Neural progenitor cell (in vitro differentiated cells): ENCODE measurements around the gene PCA3. TPM values are rescaled to one million over a fixed set of nuclear protein-coding genes. Genes with fewer than 3 reads are reported as not detected.

Experiments
- DNase-seq: peaks from one replicate; pipeline ENCODE4 v3.0.0-alpha.2; 2016; ENCODE audit warnings: low spot score
- H2AFZ ChIP-seq: fragments of 200-600 bp; sonication (generic); replicated peaks from 2 replicates; pipeline ENCODE4 v1.6.1; 2016; ENCODE audit warnings: antibody characterized with exemption
- H3F3A ChIP-seq: fragments of 200-600 bp; sonication (generic); 2 replicates; pipeline ENCODE4 v1.6.1; 2016; ENCODE audit warnings: antibody characterized with exemption, low read depth
- H3K27ac ChIP-seq: fragments of 200-600 bp; sonication (generic); 2 replicates; pipeline ENCODE4 v1.5.1; 2016; ENCODE audit warnings: mild to moderate bottlenecking
- H3K27me3 ChIP-seq: fragments of 200-600 bp; sonication (generic); 2 replicates; pipeline ENCODE4 v1.6.1; 2016; ENCODE audit warnings: mild to moderate bottlenecking, moderate library complexity
- H3K36me3 ChIP-seq: fragments of 200-600 bp; sonication (generic); 2 replicates; pipeline ENCODE4 v1.5.1; 2016
- H3K4me1 ChIP-seq: fragments of 200-600 bp; sonication (generic); 2 replicates; pipeline ENCODE4 v1.6.1; 2016; ENCODE audit warnings: mixed run types
- H3K4me2 ChIP-seq: fragments of 200-600 bp; sonication (generic); 2 replicates; pipeline ENCODE4 v1.6.1; 2016
- H3K4me3 ChIP-seq: fragments of 200-600 bp; sonication (generic); 2 replicates; pipeline ENCODE4 v1.5.1; 2016
- H3K79me2 ChIP-seq: fragments of 200-600 bp; sonication (generic); 2 replicates; pipeline ENCODE4 v1.6.1; 2016; ENCODE audit warnings: low read depth
- H3K9ac ChIP-seq: fragments of 200-600 bp; sonication (generic); 2 replicates; pipeline ENCODE4 v1.6.1; 2016
- H3K9me3 ChIP-seq: fragments of 200-600 bp; sonication (generic); 2 replicates; pipeline ENCODE4 v1.5.1; 2016; ENCODE audit warnings: low read depth
- H4K20me1 ChIP-seq: fragments of 200-600 bp; sonication (generic); 2 replicates; pipeline ENCODE4 v1.6.1; 2016; ENCODE audit warnings: low read depth
- H3K27ac Mint-ChIP-seq: 3 replicates; pipeline ENCODE4 v1.8.0; 2021; ENCODE audit warnings: mixed read lengths
- H3K27me3 Mint-ChIP-seq: 2 replicates; pipeline ENCODE4 v1.8.0; 2022; ENCODE audit warnings: low read depth, mild to moderate bottlenecking, inconsistent platforms, moderate library complexity, mixed read lengths; ENCODE audit not compliant: insufficient read depth
- H3K36me3 Mint-ChIP-seq: 3 replicates; pipeline ENCODE4 v1.8.0; 2021; ENCODE audit warnings: mixed read lengths
- H3K4me1 Mint-ChIP-seq: 3 replicates; pipeline ENCODE4 v1.8.0; 2021; ENCODE audit warnings: mixed read lengths
- H3K4me3 Mint-ChIP-seq: 3 replicates; pipeline ENCODE4 v1.8.0; 2021; ENCODE audit warnings: mild to moderate bottlenecking, moderate library complexity, mixed read lengths
- H3K9me3 Mint-ChIP-seq: 3 replicates; pipeline ENCODE4 v1.8.0; 2020; ENCODE audit warnings: mixed read lengths
- CTCF ChIP-seq: fragments of 200-600 bp; sonication (generic); IDR thresholded peaks from 2 replicates; pipeline ENCODE4 v1.5.1; 2017; ENCODE audit warnings: antibody characterized with exemption, mild to moderate bottlenecking
- EZH2 ChIP-seq: fragments of 200-600 bp; sonication (generic); IDR thresholded peaks from 2 replicates; pipeline ENCODE4 v1.6.1; 2017; ENCODE audit warnings: antibody characterized with exemption, mild to moderate bottlenecking, moderate library complexity
- EZH2phosphoT487 ChIP-seq: fragments of 200-600 bp; sonication (generic); IDR thresholded peaks from 2 replicates; pipeline ENCODE4 v1.6.1; 2017; ENCODE audit warnings: antibody characterized with exemption
- total RNA-seq: library from RNA; depleted of rRNA; stranded (reverse); fragments of >200 nt; gene quantifications from 2 replicates; pipeline ENCODE4 v1.2.3, GENCODE V29; 2015; ENCODE audit warnings: low replicate concordance

Gene PCA3
- total RNA-seq, 1 donor from 2014 or later, result 0.30 TPM

GRCh38 chr9:76717613-76718012 is 46.6 kb upstream of the PCA3 start:
- Histone ChIP-seq H3K9me3 (no peaks in the 10 kb centered on the region), H2AFZ (peak overlapping the region; percentile 72), H3F3A (no peaks in the 10 kb centered on the region), H3K27ac (no peak overlapping the region), H3K4me1 (no peaks in the 10 kb centered on the region), H3K27me3 (no peaks in the 10 kb centered on the region), H3K36me3 (no peaks in the 10 kb centered on the region), H3K79me2 (no peaks in the 10 kb centered on the region), H4K20me1 (no peaks in the 10 kb centered on the region), H3K4me3 (no peak overlapping the region), H3K4me2 (no peak overlapping the region), H3K9ac (no peak overlapping the region)
- H3K27me3 Mint-ChIP-seq, result peaks cover 2% of the 10 kb centered on the region
- H3K4me1 Mint-ChIP-seq, result peaks cover 12% of the 10 kb centered on the region
- no peak overlapping the region for H3K4me3 Mint-ChIP-seq
- H3K9me3 Mint-ChIP-seq, result no peaks in the 10 kb centered on the region
- H3K36me3 Mint-ChIP-seq, result no peaks in the 10 kb centered on the region
- TF ChIP-seq CTCF (no peak), EZH2phosphoT487 (no peak), EZH2 (no peak)
- DNase-seq, result no peak
- no peak overlapping the region for H3K27ac Mint-ChIP-seq

- no peaks in the 10 kb centered on the region for H3K27me3 ChIP-seq
- H3K4me1 ChIP-seq, result no peaks in the 10 kb centered on the region
- peaks cover 12% of the 10 kb centered on the region for H3K4me1 Mint-ChIP-seq
- H4K20me1 ChIP-seq, result no peaks in the 10 kb centered on the region
- H3K4me2 ChIP-seq, result no peak overlapping the region
- no peak overlapping the region for H3K4me3 Mint-ChIP-seq
- TF ChIP-seq CTCF, result peak; percentile 26
- TF ChIP-seq EZH2phosphoT487, result no peak
- no peaks in the 10 kb centered on the region for H3K79me2 ChIP-seq
- H3K27me3 Mint-ChIP-seq, result peaks cover 2% of the 10 kb centered on the region
- no peak overlapping the region for H3K4me3 ChIP-seq
- peak overlapping the region; percentile 72 for H2AFZ ChIP-seq
- no peaks in the 10 kb centered on the region for H3K9me3 ChIP-seq
- no peaks in the 10 kb centered on the region for H3K36me3 Mint-ChIP-seq
- no peaks in the 10 kb centered on the region for H3K36me3 ChIP-seq
- H3F3A ChIP-seq, result no peaks in the 10 kb centered on the region
- no peak overlapping the region for H3K27ac ChIP-seq
- no peak for DNase-seq
- H3K9me3 Mint-ChIP-seq, result no peaks in the 10 kb centered on the region
- H3K9ac ChIP-seq, result no peak overlapping the region
- no peak overlapping the region for H3K27ac Mint-ChIP-seq
Measured at GRCh38 chr9:76718166-76718565, 46.1 kb upstream of the PCA3 start.

- H3K4me1 ChIP-seq, result no peaks in the 10 kb centered on the region
- peaks cover 2% of the 10 kb centered on the region for H3K27me3 Mint-ChIP-seq
- TF ChIP-seq EZH2phosphoT487 (no peak), EZH2 (no peak), CTCF (no peak)
- DNase-seq, result no peak
- no peaks in the 10 kb centered on the region for H4K20me1 ChIP-seq
- no peak overlapping the region for H3K4me3 Mint-ChIP-seq
- no peaks in the 10 kb centered on the region for H3K9me3 ChIP-seq
- H3K9me3 Mint-ChIP-seq, result no peaks in the 10 kb centered on the region
- H3F3A ChIP-seq, result no peaks in the 10 kb centered on the region
- H3K4me3 ChIP-seq, result no peak overlapping the region
- no peaks in the 10 kb centered on the region for H3K36me3 ChIP-seq
- H3K27ac ChIP-seq, result no peak overlapping the region
- no peak overlapping the region for H3K4me2 ChIP-seq
- no peaks in the 10 kb centered on the region for H3K79me2 ChIP-seq
- H3K4me1 Mint-ChIP-seq, result peaks cover 12% of the 10 kb centered on the region
- no peaks in the 10 kb centered on the region for H3K27me3 ChIP-seq
- no peak overlapping the region for H3K27ac Mint-ChIP-seq
- no peak overlapping the region for H3K9ac ChIP-seq
- no peak overlapping the region for H2AFZ ChIP-seq
- no peaks in the 10 kb centered on the region for H3K36me3 Mint-ChIP-seq
Measured at GRCh38 chr9:76720245-76720644, 44.0 kb upstream of the PCA3 start.
